H1 (cell line): ENCODE data around the gene FAR2. TPM values are rescaled to one million over a fixed set of nuclear protein-coding genes. Genes with fewer than 3 reads are reported as not detected.

Experiments
- CTCF ChIA-PET: fragments of 300-600 bp; sonication (Branson Sonifier 250); formaldehyde crosslinking; loops from one replicate; lab custom pipeline; 2021; ENCODE audit not compliant: partially characterized antibody; lab: Charles Lee
- POLR2A ChIA-PET: fragments of 300-600 bp; sonication (Branson Sonifier 250); formaldehyde crosslinking; loops from one replicate; lab custom pipeline; 2021; ENCODE audit warnings: inconsistent platforms; ENCODE audit not compliant: partially characterized antibody; lab: Charles Lee
- DNase-seq, 2 experiments: peaks; one replicate each; pipeline versions ENCODE4 v3.0.0 to v3.0.0-alpha.2; 2010 to 2022; ENCODE audit warnings: low spot score in 2 of 2, low read depth in 1 of 2, mixed read lengths in 1 of 2
- FAIRE-seq: peaks from 2 replicates; lab custom pipeline; 2011; peaks lifted over from hg19 to GRCh38; lab: Jason Lieb, UNC
- H2AFZ ChIP-seq: 2 replicates; pipeline ENCODE4 v1.8.1; 2012; ENCODE audit warnings: low read length, inconsistent platforms
- H2AK5ac ChIP-seq: 2 replicates; pipeline ENCODE4 v1.6.1; 2013; ENCODE audit warnings: low read depth, low read length
- H2BK120ac ChIP-seq: replicated peaks from 2 replicates; pipeline ENCODE3; 2013; ENCODE audit warnings: low read depth, low read length, inconsistent platforms
- H2BK12ac ChIP-seq: 2 replicates; pipeline ENCODE4 v1.6.1; 2013; ENCODE audit warnings: low read depth, low read length
- H2BK15ac ChIP-seq: 2 replicates; pipeline ENCODE4 v1.6.1; 2013; ENCODE audit warnings: low read length
- H2BK20ac ChIP-seq: 2 replicates; pipeline ENCODE4 v1.6.1; 2013; ENCODE audit warnings: low read length
- H2BK5ac ChIP-seq: 2 replicates; pipeline ENCODE4 v1.6.1; 2013; ENCODE audit warnings: low read depth, low read length
- H3K14ac ChIP-seq: 2 replicates; pipeline ENCODE4 v1.6.1; 2013; ENCODE audit warnings: inconsistent platforms; ENCODE audit not compliant: insufficient read length
- H3K18ac ChIP-seq: 2 replicates; pipeline ENCODE4 v1.6.1; 2013; ENCODE audit warnings: low read length; ENCODE audit errors: extremely low read depth
- H3K23ac ChIP-seq: 2 replicates; pipeline ENCODE4 v1.6.1; 2013; ENCODE audit warnings: inconsistent platforms; ENCODE audit not compliant: insufficient read length
- H3K23me2 ChIP-seq: 2 replicates; pipeline ENCODE4 v1.6.1; 2013; ENCODE audit warnings: low read depth, low read length
- H3K27ac ChIP-seq: 2 replicates; pipeline ENCODE4 v1.6.1; 2011; ENCODE audit warnings: low read depth, low read length, inconsistent platforms
- H3K27me3 ChIP-seq, 4 experiments: replicated peaks in 1 of 4; 1 replicate in 1 of 4; 2 replicates in 3 of 4; pipeline versions ENCODE4 v1.6.1 to v1.8.1; 2011 to 2013; ENCODE audit warnings: low read length in 3 of 4, mild to moderate bottlenecking in 3 of 4, inconsistent platforms in 2 of 4, mixed read lengths in 2 of 4, moderate library complexity in 1 of 4; ENCODE audit not compliant: control insufficient read depth in 3 of 4, insufficient read depth in 3 of 4; ENCODE audit errors: extremely low read depth in 1 of 4
- H3K36me3 ChIP-seq, 4 experiments: 2 replicates each; pipeline versions ENCODE4 v1.6.1 to v1.8.1; 2011 to 2013; ENCODE audit warnings: mild to moderate bottlenecking in 4 of 4, low read length in 3 of 4, moderate library complexity in 2 of 4, control low read depth in 1 of 4, inconsistent platforms in 1 of 4; ENCODE audit not compliant: insufficient read depth in 4 of 4, control insufficient read depth in 2 of 4
- H3K4ac ChIP-seq: replicated peaks from 2 replicates; pipeline ENCODE3; 2013; ENCODE audit warnings: low read length, low read depth, mixed read lengths, inconsistent platforms; ENCODE audit not compliant: insufficient read length
- H3K4me1 ChIP-seq, 4 experiments: replicated peaks in 1 of 4; 1 replicate in 1 of 4; 2 replicates in 3 of 4; pipeline versions ENCODE4 v1.6.1 to v1.8.1; 2011 to 2013; ENCODE audit warnings: low read length in 3 of 4, inconsistent platforms in 2 of 4, mixed read lengths in 1 of 4; ENCODE audit not compliant: insufficient read depth in 4 of 4, control insufficient read depth in 3 of 4
- H3K4me2 ChIP-seq, 2 experiments: 2 replicates each; pipeline versions ENCODE4 v1.6.1 to v1.8.1; 2011 to 2013; ENCODE audit warnings: low read depth in 2 of 2, low read length in 2 of 2, control low read depth in 1 of 2, inconsistent platforms in 1 of 2, mild to moderate bottlenecking in 1 of 2; ENCODE audit not compliant: insufficient read depth in 1 of 2
- H3K4me3 ChIP-seq, 4 experiments: fragments of 200-600, 300-600 bp in 1 of 4; sonication (generic), shearing (Covaris generic), sonication (Bioruptor Twin) in 1 of 4; 2 replicates each; pipeline versions ENCODE4 v1.5.1 to v1.8.1; 2011 to 2016; ENCODE audit warnings: low read length in 4 of 4, low read depth in 3 of 4, control low read depth in 2 of 4, inconsistent platforms in 2 of 4, mild to moderate bottlenecking in 2 of 4, mixed read lengths in 1 of 4, moderate library complexity in 1 of 4; ENCODE audit not compliant: insufficient read depth in 2 of 4; ENCODE audit errors: extremely low read depth in 1 of 4
- H3K56ac ChIP-seq: replicated peaks from 2 replicates; pipeline ENCODE3; 2013; ENCODE audit warnings: low read depth, mild to moderate bottlenecking, mixed read lengths, low read length, inconsistent platforms; ENCODE audit not compliant: insufficient read length
- H3K79me1 ChIP-seq: 2 replicates; pipeline ENCODE4 v1.6.1; 2013; ENCODE audit warnings: low read depth, low read length, control low read depth
- H3K79me2 ChIP-seq, 2 experiments: 2 replicates each; pipeline versions ENCODE4 v1.6.1 to v1.8.1; 2012 to 2013; ENCODE audit warnings: low read length in 2 of 2, mild to moderate bottlenecking in 2 of 2, inconsistent platforms in 1 of 2; ENCODE audit not compliant: insufficient read depth in 2 of 2, control insufficient read depth in 1 of 2
- H3K9ac ChIP-seq, 4 experiments: replicated peaks in 1 of 4; 1 replicate in 1 of 4; 2 replicates in 3 of 4; pipeline versions ENCODE4 v1.6.1 to v1.8.1; 2011 to 2013; ENCODE audit warnings: low read depth in 3 of 4, low read length in 3 of 4, control low read depth in 2 of 4, mild to moderate bottlenecking in 2 of 4, moderate library complexity in 2 of 4, inconsistent platforms in 1 of 4; ENCODE audit errors: extremely low read depth in 1 of 4
- H3K9me3 ChIP-seq, 2 experiments: 2 replicates each; pipeline versions ENCODE4 v1.6.1 to v1.8.1; 2012 to 2013; ENCODE audit warnings: mild to moderate bottlenecking in 2 of 2, moderate library complexity in 2 of 2, control low read depth in 1 of 2, inconsistent platforms in 1 of 2, low read depth in 1 of 2, low read length in 1 of 2, mixed read lengths in 1 of 2; ENCODE audit not compliant: insufficient read depth in 2 of 2
- H4K20me1 ChIP-seq, 2 experiments: replicated peaks in 1 of 2; 2 replicates each; pipeline versions ENCODE3 to v1.8.1; 2011 to 2013; ENCODE audit warnings: inconsistent platforms in 2 of 2, low read length in 2 of 2, mild to moderate bottlenecking in 1 of 2; ENCODE audit not compliant: insufficient read depth in 2 of 2, control insufficient read depth in 1 of 2
- H4K5ac ChIP-seq: 2 replicates; pipeline ENCODE4 v1.6.1; 2013; ENCODE audit warnings: low read length, low read depth, mixed read lengths, inconsistent platforms; ENCODE audit not compliant: insufficient read length
- H4K8ac ChIP-seq: 2 replicates; pipeline ENCODE4 v1.8.0; 2013; ENCODE audit warnings: mild to moderate bottlenecking, moderate library complexity, low read length, inconsistent platforms; ENCODE audit not compliant: insufficient read depth; ENCODE audit errors: extremely low read depth
- H4K91ac ChIP-seq: replicated peaks from 2 replicates; pipeline ENCODE3; 2013; ENCODE audit warnings: low read length, mixed read lengths, inconsistent platforms; ENCODE audit not compliant: insufficient read length
- BRCA1 ChIP-seq: IDR thresholded peaks from 2 replicates; pipeline ENCODE4 v1.6.1; 2012; ENCODE audit warnings: low read depth, low read length, improper control_type of control experiment
- CEBPB ChIP-seq: IDR thresholded peaks from 2 replicates; pipeline ENCODE4 v1.6.1; 2012; ENCODE audit warnings: low read depth, low read length
- CHD1 ChIP-seq: IDR thresholded peaks from 2 replicates; pipeline ENCODE4 v1.6.1; 2012; ENCODE audit warnings: low read depth, low read length, improper control_type of control experiment
- JUND ChIP-seq: IDR thresholded peaks from 2 replicates; pipeline ENCODE4 v1.6.1; 2011; ENCODE audit warnings: mild to moderate bottlenecking, improper control_type of control experiment, low read length
- POU5F1 ChIP-seq: IDR thresholded peaks from 2 replicates; pipeline ENCODE4 v1.6.1; 2011; ENCODE audit warnings: low read depth, mild to moderate bottlenecking, low read length, moderate library complexity
- WGBS, 2 experiments: shearing (Covaris generic) in 1 of 2; methylation state at CpG; one replicate each; pipeline versions ENCODE4 v1.1.6 to v1.1.7; 2013 to 2015; ENCODE audit warnings: low lambda C conversion rate in 2 of 2, mixed read lengths in 2 of 2, inconsistent platforms in 1 of 2, low coverage in 1 of 2, missing lambda C conversion rate in 1 of 2; ENCODE audit not compliant: insufficient replicate concordance in 2 of 2, insufficient coverage in 1 of 2, insufficient read length in 1 of 2; ENCODE audit errors: extremely low coverage in 1 of 2, missing lambda C conversion rate in 1 of 2; 5-methylcytosine and 5-hydroxymethylcytosine counted together
- polyA plus RNA-seq, 7 experiments: library from polyadenylated mRNA; depleted of rRNA in 3 of 7; stranded (reverse) in 5 of 7; unstranded in 2 of 7; fragments of >200 nt in 5 of 7; fragments of 200-250 nt in 2 of 7; gene quantifications; 1 replicate in 5 of 7; 2 replicates in 1 of 7; 4 replicates in 1 of 7; pipeline versions ENCODE4 v1.2.1 to v1.2.3, GENCODE V29; 2011 to 2013; ENCODE audit warnings: missing spikeins in 2 of 7, mixed read lengths in 2 of 7
- total RNA-seq: library from RNA; stranded (reverse); fragmentation: NEBNext Ultra II Directional; extraction: Animal tissue kit (Norgen Biotek cat#: 25700); gene quantifications from 2 replicates; pipeline ENCODE4 v1.2.1, GENCODE V29; 2021

The FAR2 gene
- total and polyA plus RNA-seq, 2 of the 8 experiments (the other 6 are each of a cell fraction or from before 2014, with no cell fraction given): 24.0 to 24.1 TPM

GRCh38 chr12:29346769-29347421 is 197.8 kb downstream of the FAR2 start:
- Histone ChIP-seq H3K4me3 (no peak overlapping the region), H2BK15ac (no peak overlapping the region), H3K56ac (no peak overlapping the region), H3K9ac (no peak overlapping the region), H3K18ac (no peak overlapping the region), H3K79me2 (no peaks in the 10 kb centered on the region), H2BK120ac (no peak overlapping the region), H3K23ac (no peak overlapping the region), H4K91ac (no peak overlapping the region), H3K36me3 (peaks cover 0 to 21% (median 0%) of the 10 kb centered on the region in 4 experiments; a peak in 2 of 8 replicates), H2BK12ac (no peak overlapping the region), H4K20me1 (no peaks in the 10 kb centered on the region), H2AFZ (no peak overlapping the region), H3K4ac (no peak overlapping the region), H3K4me2 (no peak overlapping the region), H3K4me1 (no peaks in the 10 kb centered on the region), H3K23me2 (no peaks in the 10 kb centered on the region), H3K14ac (no peak overlapping the region), H4K8ac (no peak overlapping the region), H2BK5ac (no peak overlapping the region), H3K27ac (no peak overlapping the region), H3K9me3 (no peaks in the 10 kb centered on the region), H2AK5ac (no peak overlapping the region), H4K5ac (no peak overlapping the region), H2BK20ac (no peak overlapping the region), H3K27me3 (no peaks in the 10 kb centered on the region), H3K79me1 (no peaks in the 10 kb centered on the region)
- DNase-seq (no peak), FAIRE-seq (no peak)
- TF ChIP-seq CEBPB: no peak
- no peak for TF ChIP-seq BRCA1
- TF ChIP-seq JUND: no peak
- no peak for TF ChIP-seq POU5F1
- no peak for TF ChIP-seq CHD1
- WGBS, 2 experiments: 96% methylated on average over 3 of the region's 3 CpGs; no CpG with 5 or more reads in 1 of the 2 experiments
- CTCF ChIA-PET: interaction anchor here (1.0 to 1.3 kb wide), 4 partner anchors 9 to 323 kb away, joined by 3 to 4 read pairs (median 4); no protein-coding TSS in a partner anchor
- POLR2A ChIA-PET: interaction anchor here (0.8 to 1.3 kb wide), 3 partner anchors 9 to 16 kb away, joined by 3 read pairs; no protein-coding TSS in a partner anchor
